Subcutaneous abdominal adipose tissue (tissue), 5 donors: ENCODE results near the gene RDH5.

ENCODE experiments used
- H3K27ac ChIP-seq: one replicate; pipeline ENCODE4 v1.7.0; 2013; ENCODE audit warnings: low read depth, mild to moderate bottlenecking, inconsistent platforms, low read length, moderate library complexity
- H3K27me3 ChIP-seq, 5 donors: one replicate each; pipeline ENCODE4 v1.7.0; 2013; ENCODE audit warnings: low read length in 5 of 5, inconsistent platforms in 1 of 5; ENCODE audit not compliant: control insufficient read depth in 5 of 5, insufficient read depth in 4 of 5
- H3K36me3 ChIP-seq, 5 donors: one replicate each; pipeline ENCODE4 v1.7.0; 2013; ENCODE audit warnings: low read length in 5 of 5; ENCODE audit not compliant: control insufficient read depth in 5 of 5, insufficient read depth in 5 of 5
- H3K4me1 ChIP-seq, 5 donors: one replicate each; pipeline ENCODE4 v1.7.0; 2013; ENCODE audit warnings: low read length in 5 of 5, mild to moderate bottlenecking in 3 of 5, moderate library complexity in 1 of 5; ENCODE audit not compliant: control insufficient read depth in 5 of 5, insufficient read depth in 5 of 5
- H3K4me3 ChIP-seq, 5 donors: one replicate each; pipeline ENCODE4 v1.7.0; 2013; ENCODE audit warnings: low read length in 5 of 5, low read depth in 1 of 5
- H3K9ac ChIP-seq, 5 donors: one replicate each; pipeline ENCODE4 v1.7.0; 2013; ENCODE audit warnings: low read length in 5 of 5, mild to moderate bottlenecking in 4 of 5, moderate library complexity in 3 of 5
- H3K9me3 ChIP-seq, 5 donors: one replicate each; pipeline ENCODE4 v1.7.0; 2013; ENCODE audit warnings: low read length in 5 of 5; ENCODE audit not compliant: control insufficient read depth in 5 of 5
- donor health status: healthy.
- donor health status: healthy.
- donor health status: healthy.
- donor health status: healthy.
- donor health status: healthy.

RDH5 gene, protein sequence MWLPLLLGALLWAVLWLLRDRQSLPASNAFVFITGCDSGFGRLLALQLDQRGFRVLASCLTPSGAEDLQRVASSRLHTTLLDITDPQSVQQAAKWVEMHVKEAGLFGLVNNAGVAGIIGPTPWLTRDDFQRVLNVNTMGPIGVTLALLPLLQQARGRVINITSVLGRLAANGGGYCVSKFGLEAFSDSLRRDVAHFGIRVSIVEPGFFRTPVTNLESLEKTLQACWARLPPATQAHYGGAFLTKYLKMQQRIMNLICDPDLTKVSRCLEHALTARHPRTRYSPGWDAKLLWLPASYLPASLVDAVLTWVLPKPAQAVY

GRCh38 chr12:55720071-55720564, at the start of gene RDH5:
Gene RDH5, plus strand, starts transcription at chr12:55720393. Its CDS starts 792 bp downstream, at chr12:55721185.
- no peaks in the 10 kb centered on the region for H3K9me3 ChIP-seq
- peak within 1 kb of the TSS; percentile 31 to 76 (median 53) for H3K4me3 ChIP-seq
- H3K36me3 ChIP-seq, result peaks cover 0 to 35% (median 15%) of the 10 kb centered on the region in 5 donors
- peak within 1 kb of the TSS; percentile 96 for H3K27ac ChIP-seq
- H3K9ac ChIP-seq, result peak within 1 kb of the TSS in 4 of 5 donors; percentile 21 to 93 (median 64)
- H3K4me1 ChIP-seq, result peaks cover 38 to 98% (median 95%) of the 10 kb centered on the region in 5 donors
- no peaks in the 10 kb centered on the region for H3K27me3 ChIP-seq

GRCh38 chr12:55671746-55672145, 48.4 kb upstream of the RDH5 start:
- no peaks in the 10 kb centered on the region for H3K27me3 ChIP-seq
- H3K36me3 ChIP-seq, result no peaks in the 10 kb centered on the region
- H3K4me3 ChIP-seq, result no peak overlapping the region
- no peak overlapping the region for H3K9ac ChIP-seq
- no peaks in the 10 kb centered on the region for H3K9me3 ChIP-seq
- peaks cover 0 to 3% (median 0%) of the 10 kb centered on the region in 5 donors for H3K4me1 ChIP-seq
- H3K27ac ChIP-seq, result no peak overlapping the region

DNA sequence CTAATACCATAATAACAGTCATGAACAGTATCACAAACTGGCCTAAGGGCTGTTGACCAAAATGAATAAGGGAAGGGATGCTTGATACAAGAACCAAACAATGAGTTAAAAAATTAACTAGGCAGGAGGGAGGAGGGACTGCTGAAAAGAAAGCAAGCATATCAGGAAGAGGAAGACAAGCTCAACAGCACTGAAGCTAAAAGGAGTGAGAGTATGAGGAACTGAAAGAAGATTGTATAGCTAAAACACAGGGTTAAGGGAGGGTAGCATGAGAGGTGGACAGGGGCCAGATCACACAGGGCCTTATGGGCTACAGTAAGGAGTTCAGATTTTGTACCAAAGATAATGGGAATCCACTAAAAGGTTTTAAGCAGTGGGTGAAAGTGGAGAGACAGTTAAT, 46.6 kb upstream of the RDH5 start:
- Histone ChIP-seq H3K9ac (no peak overlapping the region), H3K36me3 (no peaks in the 10 kb centered on the region), H3K9me3 (no peaks in the 10 kb centered on the region), H3K27me3 (no peaks in the 10 kb centered on the region), H3K4me1 (peaks cover 0 to 3% (median 0%) of the 10 kb centered on the region in 5 donors), H3K4me3 (no peak overlapping the region), H3K27ac (no peak overlapping the region)

- no peaks in the 10 kb centered on the region for H3K27me3 ChIP-seq
- H3K36me3 ChIP-seq, result no peaks in the 10 kb centered on the region
- H3K4me1 ChIP-seq, result peaks cover 0 to 3% (median 0%) of the 10 kb centered on the region in 5 donors
- H3K4me3 ChIP-seq, result no peak overlapping the region
- H3K27ac ChIP-seq, result no peak overlapping the region
- H3K9me3 ChIP-seq, result no peaks in the 10 kb centered on the region
- H3K9ac ChIP-seq, result no peak overlapping the region
These were observed 44.5 kb upstream of the RDH5 start for GRCh38 chr12:55675666-55676065.

DNA sequence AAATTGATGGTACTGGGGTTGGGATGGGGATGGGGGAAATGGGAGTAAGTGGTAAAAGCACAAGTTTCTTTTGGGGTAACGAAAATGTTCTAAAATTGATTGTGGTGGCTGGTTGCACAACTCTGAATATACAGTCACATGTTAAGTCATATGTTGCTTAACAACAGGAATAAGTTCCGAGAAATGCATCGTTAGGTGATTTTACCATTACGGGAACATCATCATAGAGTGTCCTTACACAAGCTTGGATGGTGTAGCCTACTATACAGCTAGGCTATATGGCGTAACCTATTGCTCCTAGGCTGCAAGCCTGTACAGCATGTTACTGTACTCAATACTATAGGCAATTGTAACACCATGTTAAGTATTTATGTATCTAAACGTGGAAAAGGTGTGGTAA, 43.5 kb upstream of the RDH5 start:
- H3K4me3 ChIP-seq, result no peak overlapping the region
- H3K27ac ChIP-seq, result no peak overlapping the region
- H3K4me1 ChIP-seq, result peaks cover 2 to 11% (median 8%) of the 10 kb centered on the region in 5 donors
- H3K9me3 ChIP-seq, result no peaks in the 10 kb centered on the region
- no peaks in the 10 kb centered on the region for H3K36me3 ChIP-seq
- H3K9ac ChIP-seq, result no peak overlapping the region
- H3K27me3 ChIP-seq, result peaks cover 0 to 2% (median 0%) of the 10 kb centered on the region in 5 donors

GRCh38 chr12:55679691-55680090, 40.5 kb upstream of the RDH5 start:
- Histone ChIP-seq H3K27ac (no peak overlapping the region), H3K36me3 (peaks cover 0 to 3% (median 0%) of the 10 kb centered on the region in 5 donors), H3K9me3 (no peaks in the 10 kb centered on the region), H3K9ac (no peak overlapping the region), H3K4me3 (no peak overlapping the region), H3K27me3 (peaks cover 0 to 4% (median 0%) of the 10 kb centered on the region in 5 donors), H3K4me1 (peaks cover 2 to 16% (median 13%) of the 10 kb centered on the region in 5 donors)

GRCh38 chr12:55681142-55682077, 38.8 kb upstream of the RDH5 start:
- H3K9ac ChIP-seq, result no peak overlapping the region
- H3K4me3 ChIP-seq, result peak overlapping the region in 3 of 5 donors; percentile 34 to 48 (median 43)

GRCh38 chr12:55682087-55682796, 38.0 kb upstream of the RDH5 start:
- peaks cover 2 to 16% (median 13%) of the 10 kb centered on the region in 5 donors for H3K4me1 ChIP-seq
- no peak overlapping the region for H3K27ac ChIP-seq
- peaks cover 0 to 23% (median 22%) of the 10 kb centered on the region in 5 donors for H3K36me3 ChIP-seq
- H3K27me3 ChIP-seq, result peaks cover 0 to 6% (median 0%) of the 10 kb centered on the region in 5 donors
- no peak overlapping the region for H3K9ac ChIP-seq
- no peaks in the 10 kb centered on the region for H3K9me3 ChIP-seq
- H3K4me3 ChIP-seq, result peak overlapping the region in 3 of 5 donors; percentile 34 to 48 (median 43)

More at GRCh38 chr12:55681142-55682077, 38.8 kb upstream of the RDH5 start:
- peaks cover 2 to 16% (median 13%) of the 10 kb centered on the region in 5 donors for H3K4me1 ChIP-seq
- H3K27me3 ChIP-seq, result peaks cover 0 to 6% (median 0%) of the 10 kb centered on the region in 5 donors
- peaks cover 0 to 17% (median 16%) of the 10 kb centered on the region in 5 donors for H3K36me3 ChIP-seq
- H3K9me3 ChIP-seq, result no peaks in the 10 kb centered on the region
- peak overlapping the region; percentile 62 for H3K27ac ChIP-seq

- H3K4me3 ChIP-seq, result no peak overlapping the region
- no peak overlapping the region for H3K27ac ChIP-seq
- H3K9ac ChIP-seq, result no peak overlapping the region
- peaks cover 0 to 6% (median 0%) of the 10 kb centered on the region in 5 donors for H3K27me3 ChIP-seq
- peaks cover 0 to 35% (median 33%) of the 10 kb centered on the region in 5 donors for H3K36me3 ChIP-seq
- no peaks in the 10 kb centered on the region for H3K9me3 ChIP-seq
- peaks cover 2 to 16% (median 13%) of the 10 kb centered on the region in 5 donors for H3K4me1 ChIP-seq
These were observed 36.5 kb upstream of the RDH5 start for GRCh38 chr12:55683676-55684075.
